ENCODE data around the gene EGFR.

The EGFR gene

GRCh38 chr7:55240418-55241142, 221.8 kb downstream of the EGFR start:
- Histone ChIP-seq H3K9ac (ENCODE audit: low read length) (no peak overlapping the region), H2AFZ (ENCODE audit: low read length) (no peak overlapping the region), H3K9me3 (ENCODE audit: low read length) (no peaks in the 10 kb centered on the region), H3K36me3 (ENCODE audit: insufficient read depth, low read length) (no peaks in the 10 kb centered on the region), H3K79me2 (ENCODE audit: insufficient read depth, low read length) (no peaks in the 10 kb centered on the region), H3K4me3 (ENCODE audit: low read depth, low read length, poor library complexity, severe bottlenecking) (no peak overlapping the region), H3K27ac (ENCODE audit: low read depth, low read length, poor library complexity, severe bottlenecking) (no peak overlapping the region), H3K27me3 (ENCODE audit: insufficient read depth, low read length) (peaks cover 5% of the 10 kb centered on the region; the same call in 1 of the 2 replicates), H3K4me1 (ENCODE audit: insufficient read depth, low read length, severe bottlenecking) (no peaks in the 10 kb centered on the region), H3K9me2 (ENCODE audit: low read depth, low read length) (no peaks in the 10 kb centered on the region), H4K20me1 (ENCODE audit: insufficient read depth, low read length) (no peaks in the 10 kb centered on the region), H3K4me2 (ENCODE audit: low read length) (no peak overlapping the region), H3F3A (ENCODE audit: insufficient read depth, low read length) (no peaks in the 10 kb centered on the region)
- TF ChIP-seq CTCF (IDR thresholded peaks at IDR 0.05; ENCODE audit: low read length) (no peak), EZH2 (IDR thresholded peaks at IDR 0.05; ENCODE audit: borderline replicate concordance, low read length) (no peak)

- no peaks in the 10 kb centered on the region for H3K9me2 ChIP-seq (ENCODE audit: low read depth, low read length)
- no peaks in the 10 kb centered on the region for H3F3A ChIP-seq (ENCODE audit: insufficient read depth, low read length)
- no peak overlapping the region for H2AFZ ChIP-seq (ENCODE audit: low read length)
- H3K4me3 ChIP-seq (ENCODE audit: low read depth, low read length, poor library complexity, severe bottlenecking) = no peak overlapping the region
- no peaks in the 10 kb centered on the region for H3K79me2 ChIP-seq (ENCODE audit: insufficient read depth, low read length)
- no peaks in the 10 kb centered on the region for H3K36me3 ChIP-seq (ENCODE audit: insufficient read depth, low read length)
- H3K27me3 ChIP-seq (ENCODE audit: insufficient read depth, low read length) = peaks cover 5% of the 10 kb centered on the region; the same call in 1 of the 2 replicates
- H4K20me1 ChIP-seq (ENCODE audit: insufficient read depth, low read length) = no peaks in the 10 kb centered on the region
- H3K27ac ChIP-seq (ENCODE audit: low read depth, low read length, poor library complexity, severe bottlenecking) = no peak overlapping the region
- no peak overlapping the region for H3K9ac ChIP-seq (ENCODE audit: low read length)
- TF ChIP-seq EZH2 (IDR thresholded peaks at IDR 0.05; ENCODE audit: borderline replicate concordance, low read length) = no peak
- no peak for TF ChIP-seq CTCF (IDR thresholded peaks at IDR 0.05; ENCODE audit: low read length)
- no peaks in the 10 kb centered on the region for H3K4me1 ChIP-seq (ENCODE audit: insufficient read depth, low read length, severe bottlenecking)
- H3K4me2 ChIP-seq (ENCODE audit: low read length) = no peak overlapping the region
- H3K9me3 ChIP-seq (ENCODE audit: low read length) = no peaks in the 10 kb centered on the region
Observed at GRCh38 chr7:55241958-55242357, 223.1 kb downstream of the EGFR start.

GRCh38 chr7:55242613-55243012, 223.8 kb downstream of the EGFR start:
- Histone ChIP-seq H3K9me3 (ENCODE audit: low read length) (no peaks in the 10 kb centered on the region), H3K27ac (ENCODE audit: low read depth, low read length, poor library complexity, severe bottlenecking) (no peak overlapping the region), H3K9me2 (ENCODE audit: low read depth, low read length) (no peaks in the 10 kb centered on the region), H3K4me2 (ENCODE audit: low read length) (no peak overlapping the region), H2AFZ (ENCODE audit: low read length) (no peak overlapping the region), H3K9ac (ENCODE audit: low read length) (no peak overlapping the region), H3K27me3 (ENCODE audit: insufficient read depth, low read length) (peaks cover 5% of the 10 kb centered on the region; the same call in 1 of the 2 replicates), H3K36me3 (ENCODE audit: insufficient read depth, low read length) (no peaks in the 10 kb centered on the region), H3K4me3 (ENCODE audit: low read depth, low read length, poor library complexity, severe bottlenecking) (no peak overlapping the region), H3K79me2 (ENCODE audit: insufficient read depth, low read length) (no peaks in the 10 kb centered on the region), H4K20me1 (ENCODE audit: insufficient read depth, low read length) (no peaks in the 10 kb centered on the region), H3K4me1 (ENCODE audit: insufficient read depth, low read length, severe bottlenecking) (no peaks in the 10 kb centered on the region), H3F3A (ENCODE audit: insufficient read depth, low read length) (no peaks in the 10 kb centered on the region)
- TF ChIP-seq EZH2 (IDR thresholded peaks at IDR 0.05; ENCODE audit: borderline replicate concordance, low read length) (no peak), CTCF (IDR thresholded peaks at IDR 0.05; ENCODE audit: low read length) (no peak)

All from OCI-LY1 (cell line).